K562 (cell line): ENCODE data around the gene NPTX2.

Experiments used
- CEBPB ChIP-seq: fragments of 450-650 bp; IDR thresholded peaks from 2 replicates; pipeline ENCODE4 v1.6.1; 2016; ENCODE audit warnings: missing genetic modification characterization, missing compliant biosample characterization
- CREBBP ChIP-seq: IDR thresholded peaks from one replicate; pipeline ENCODE4 v1.6.1; 2012; ENCODE audit warnings: low read depth, mild to moderate bottlenecking, control low read depth, inconsistent platforms, low read length
- EP300 ChIP-seq: IDR thresholded peaks from 2 replicates; pipeline ENCODE4 v1.6.1; 2012; ENCODE audit warnings: low read length, improper control_type of control experiment
- FOS ChIP-seq: IDR thresholded peaks from 3 replicates; pipeline ENCODE4 v1.6.1; 2011; ENCODE audit not compliant: insufficient read length; ENCODE audit errors: extremely low read depth
- TRIM28 ChIP-seq: fragments of 450-650 bp; IDR thresholded peaks from 2 replicates; pipeline ENCODE4 v1.6.1; 2017
- XRCC5 ChIP-seq: fragments of 200-400 bp; formaldehyde crosslinking; IDR thresholded peaks from 2 replicates; pipeline ENCODE4 v1.6.1; 2017; ENCODE audit warnings: low read depth, mild to moderate bottlenecking, low read length
- ZNF274 ChIP-seq: IDR thresholded peaks from 2 replicates; pipeline ENCODE4 v1.6.1; 2011; ENCODE audit warnings: low read depth, mild to moderate bottlenecking, low read length, moderate library complexity, borderline replicate concordance
- TF ChIP-seq, protein P1 (sequence below), 2 experiments: fragments of 450-650 bp; IDR thresholded peaks; 2 replicates each; pipeline ENCODE4 v1.6.1; 2016; ENCODE audit warnings: mild to moderate bottlenecking in 2 of 2, borderline replicate concordance in 1 of 2, low read depth in 1 of 2, moderate library complexity in 1 of 2

DNA sequence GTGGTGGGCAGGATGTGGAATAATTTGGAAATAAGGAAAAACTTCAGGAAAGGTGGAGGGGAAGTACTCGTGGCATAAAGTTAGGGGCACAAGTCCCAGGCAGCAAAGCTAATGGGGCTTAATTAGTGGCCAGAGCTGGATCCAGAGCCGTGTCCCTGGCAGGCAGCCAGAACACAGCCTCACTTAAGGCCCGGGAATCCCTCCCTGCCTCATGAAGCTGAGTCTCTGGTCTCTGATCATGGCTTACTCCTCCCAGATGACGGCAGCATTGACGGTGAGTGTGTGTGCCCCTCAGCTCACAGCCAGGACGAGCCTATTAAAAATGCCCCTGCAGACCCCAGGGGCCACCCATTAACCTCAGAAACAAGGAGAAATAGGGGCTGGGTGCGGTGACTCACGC lies 48.2 kb upstream of the NPTX2 start:
- TF ChIP-seq CEBPB (tag) (no peak), FOS (no peak), EP300 (no peak), XRCC5 (no peak), TRIM28 (no peak), CREBBP (no peak), ZNF274 (no peak)
- TF ChIP-seq, protein P1, sequence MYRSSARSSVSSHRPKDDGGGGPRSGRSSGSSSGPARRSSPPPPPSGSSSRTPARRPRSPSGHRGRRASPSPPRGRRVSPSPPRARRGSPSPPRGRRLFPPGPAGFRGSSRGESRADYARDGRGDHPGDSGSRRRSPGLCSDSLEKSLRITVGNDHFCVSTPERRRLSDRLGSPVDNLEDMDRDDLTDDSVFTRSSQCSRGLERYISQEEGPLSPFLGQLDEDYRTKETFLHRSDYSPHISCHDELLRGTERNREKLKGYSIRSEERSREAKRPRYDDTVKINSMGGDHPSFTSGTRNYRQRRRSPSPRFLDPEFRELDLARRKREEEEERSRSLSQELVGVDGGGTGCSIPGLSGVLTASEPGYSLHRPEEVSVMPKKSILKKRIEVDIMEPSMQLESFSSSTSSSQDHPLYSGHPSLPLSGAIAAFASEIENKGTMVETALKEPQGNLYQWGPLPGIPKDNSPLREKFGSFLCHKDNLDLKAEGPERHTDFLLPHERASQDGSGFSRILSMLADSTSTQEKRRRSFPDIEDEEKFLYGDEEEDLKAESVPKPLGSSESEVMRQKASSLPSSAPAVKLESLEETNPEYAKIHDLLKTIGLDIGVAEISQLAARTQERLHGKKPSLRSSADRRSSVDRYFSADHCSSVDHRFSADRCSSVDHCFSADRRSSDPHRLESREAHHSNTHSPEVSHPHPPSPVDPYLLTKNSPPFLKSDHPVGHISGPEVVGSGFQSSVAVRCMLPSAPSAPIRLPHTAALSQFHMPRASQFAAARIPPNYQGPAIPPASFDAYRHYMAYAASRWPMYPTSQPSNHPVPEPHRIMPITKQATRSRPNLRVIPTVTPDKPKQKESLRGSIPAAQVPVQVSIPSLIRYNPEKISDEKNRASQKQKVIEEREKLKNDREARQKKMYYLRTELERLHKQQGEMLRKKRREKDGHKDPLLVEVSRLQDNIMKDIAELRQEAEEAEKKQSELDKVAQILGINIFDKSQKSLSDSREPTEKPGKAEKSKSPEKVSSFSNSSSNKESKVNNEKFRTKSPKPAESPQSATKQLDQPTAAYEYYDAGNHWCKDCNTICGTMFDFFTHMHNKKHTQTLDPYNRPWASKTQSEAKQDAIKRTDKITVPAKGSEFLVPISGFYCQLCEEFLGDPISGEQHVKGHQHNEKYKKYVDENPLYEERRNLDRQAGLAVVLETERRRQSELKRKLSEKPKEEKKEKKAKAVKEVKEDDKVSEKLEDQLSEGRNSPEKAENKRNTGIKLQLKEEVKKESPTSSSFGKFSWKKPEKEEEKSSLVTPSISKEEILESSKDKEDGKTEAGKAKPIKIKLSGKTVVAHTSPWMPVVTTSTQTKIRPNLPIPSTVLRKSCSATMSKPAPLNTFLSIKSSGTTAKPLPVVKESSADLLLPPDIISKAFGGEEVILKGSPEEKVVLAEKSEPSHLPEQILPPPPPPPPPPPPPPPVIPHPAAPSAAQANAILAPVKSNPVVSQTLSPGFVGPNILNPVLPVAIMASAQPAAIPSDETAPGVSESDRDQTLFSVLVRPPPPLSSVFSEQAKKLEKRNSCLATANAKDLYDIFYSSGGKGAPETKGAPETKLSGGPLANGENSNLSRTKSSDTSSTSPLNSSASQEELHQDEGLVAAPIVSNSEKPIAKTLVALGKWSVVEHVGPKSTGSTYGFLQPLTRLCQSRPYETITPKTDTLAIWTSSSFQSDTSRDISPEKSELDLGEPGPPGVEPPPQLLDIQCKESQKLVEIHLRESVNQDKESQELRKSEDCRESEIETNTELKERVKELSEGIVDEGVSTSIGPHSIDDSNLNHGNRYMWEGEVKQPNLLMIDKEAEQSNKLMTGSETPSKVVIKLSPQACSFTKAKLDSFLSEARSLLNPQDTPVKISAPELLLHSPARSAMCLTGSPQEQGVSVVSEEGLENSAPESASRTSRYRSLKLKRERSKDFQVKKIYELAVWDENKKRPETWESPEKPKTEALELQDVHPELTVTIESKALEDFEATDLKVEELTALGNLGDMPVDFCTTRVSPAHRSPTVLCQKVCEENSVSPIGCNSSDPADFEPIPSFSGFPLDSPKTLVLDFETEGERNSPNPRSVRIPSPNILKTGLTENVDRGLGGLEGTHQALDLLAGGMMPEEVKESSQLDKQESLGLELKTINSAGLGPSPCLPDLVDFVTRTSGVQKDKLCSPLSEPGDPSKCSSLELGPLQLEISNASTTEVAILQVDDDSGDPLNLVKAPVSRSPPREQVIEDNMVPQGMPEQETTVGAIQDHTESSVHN (IDR thresholded peaks at IDR 0.05; ENCODE audit: borderline replicate concordance in 1 of 2, low read depth in 1 of 2), result no peak
